ENCODE results near the gene PTGDS.

DNA sequence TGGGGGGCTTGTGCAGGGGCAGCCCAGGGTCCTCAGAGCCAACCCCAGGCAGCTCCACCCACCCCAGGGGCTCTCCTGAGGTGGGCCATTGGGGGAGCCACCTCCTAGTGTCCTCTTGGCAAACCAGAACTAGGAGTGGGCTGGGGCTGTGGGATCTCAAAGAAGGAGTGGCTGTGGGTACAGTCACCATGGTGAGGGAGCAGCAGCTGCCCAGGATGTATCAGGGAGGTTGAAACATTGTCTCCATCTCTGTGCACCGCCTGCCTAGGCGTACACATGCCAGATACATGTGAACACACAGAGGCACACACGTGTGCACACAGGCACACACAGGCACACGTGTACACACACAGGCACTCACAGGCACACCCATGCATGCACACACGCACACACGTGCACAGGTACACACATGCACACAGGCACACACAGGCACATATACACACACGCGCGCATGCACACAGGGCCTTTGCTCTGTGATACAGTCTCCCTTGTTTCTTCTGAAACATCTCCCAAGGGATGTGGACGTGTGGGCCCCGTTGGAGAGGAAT lies 14.5 kb upstream of the PTGDS start:
- TF ChIP-seq, protein P1, sequence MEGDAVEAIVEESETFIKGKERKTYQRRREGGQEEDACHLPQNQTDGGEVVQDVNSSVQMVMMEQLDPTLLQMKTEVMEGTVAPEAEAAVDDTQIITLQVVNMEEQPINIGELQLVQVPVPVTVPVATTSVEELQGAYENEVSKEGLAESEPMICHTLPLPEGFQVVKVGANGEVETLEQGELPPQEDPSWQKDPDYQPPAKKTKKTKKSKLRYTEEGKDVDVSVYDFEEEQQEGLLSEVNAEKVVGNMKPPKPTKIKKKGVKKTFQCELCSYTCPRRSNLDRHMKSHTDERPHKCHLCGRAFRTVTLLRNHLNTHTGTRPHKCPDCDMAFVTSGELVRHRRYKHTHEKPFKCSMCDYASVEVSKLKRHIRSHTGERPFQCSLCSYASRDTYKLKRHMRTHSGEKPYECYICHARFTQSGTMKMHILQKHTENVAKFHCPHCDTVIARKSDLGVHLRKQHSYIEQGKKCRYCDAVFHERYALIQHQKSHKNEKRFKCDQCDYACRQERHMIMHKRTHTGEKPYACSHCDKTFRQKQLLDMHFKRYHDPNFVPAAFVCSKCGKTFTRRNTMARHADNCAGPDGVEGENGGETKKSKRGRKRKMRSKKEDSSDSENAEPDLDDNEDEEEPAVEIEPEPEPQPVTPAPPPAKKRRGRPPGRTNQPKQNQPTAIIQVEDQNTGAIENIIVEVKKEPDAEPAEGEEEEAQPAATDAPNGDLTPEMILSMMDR (IDR thresholded peaks at IDR 0.05; ENCODE audit: poor library complexity, severe bottlenecking): no peak
- TF ChIP-seq EP300 (conservative IDR thresholded peaks at IDR 0.05; ENCODE audit: poor library complexity, severe bottlenecking): no peak

Measured in neural cell (in vitro differentiated cells).